NCI-H1048 (cell line): Measurements from ENCODE around the gene POU4F2.

Source experiments
- DNase-seq: peaks from one replicate; lab custom pipeline; 2025; lab: John Stamatoyannopoulos, UW

Gene POU4F2, protein sequence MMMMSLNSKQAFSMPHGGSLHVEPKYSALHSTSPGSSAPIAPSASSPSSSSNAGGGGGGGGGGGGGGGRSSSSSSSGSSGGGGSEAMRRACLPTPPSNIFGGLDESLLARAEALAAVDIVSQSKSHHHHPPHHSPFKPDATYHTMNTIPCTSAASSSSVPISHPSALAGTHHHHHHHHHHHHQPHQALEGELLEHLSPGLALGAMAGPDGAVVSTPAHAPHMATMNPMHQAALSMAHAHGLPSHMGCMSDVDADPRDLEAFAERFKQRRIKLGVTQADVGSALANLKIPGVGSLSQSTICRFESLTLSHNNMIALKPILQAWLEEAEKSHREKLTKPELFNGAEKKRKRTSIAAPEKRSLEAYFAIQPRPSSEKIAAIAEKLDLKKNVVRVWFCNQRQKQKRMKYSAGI

DNA sequence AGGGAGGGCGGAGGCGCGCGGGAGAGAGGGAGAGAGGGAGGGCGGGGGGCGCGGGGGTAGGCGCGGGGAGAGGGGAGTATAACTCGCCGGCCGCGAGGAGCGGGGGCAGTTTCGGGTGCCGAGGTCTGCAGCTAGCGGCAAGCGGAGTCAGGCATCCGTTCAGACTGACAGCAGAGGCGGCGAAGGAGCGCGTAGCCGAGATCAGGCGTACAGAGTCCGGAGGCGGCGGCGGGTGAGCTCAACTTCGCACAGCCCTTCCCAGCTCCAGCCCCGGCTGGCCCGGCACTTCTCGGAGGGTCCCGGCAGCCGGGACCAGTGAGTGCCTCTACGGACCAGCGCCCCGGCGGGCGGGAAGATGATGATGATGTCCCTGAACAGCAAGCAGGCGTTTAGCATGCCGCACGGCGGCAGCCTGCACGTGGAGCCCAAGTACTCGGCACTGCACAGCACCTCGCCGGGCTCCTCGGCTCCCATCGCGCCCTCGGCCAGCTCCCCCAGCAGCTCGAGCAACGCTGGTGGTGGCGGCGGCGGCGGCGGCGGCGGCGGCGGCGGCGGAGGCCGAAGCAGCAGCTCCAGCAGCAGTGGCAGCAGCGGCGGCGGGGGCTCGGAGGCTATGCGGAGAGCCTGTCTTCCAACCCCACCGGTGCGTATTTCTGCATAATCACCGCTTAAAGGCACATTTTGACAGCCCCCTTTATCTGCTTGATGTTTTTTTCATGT is at the start of gene POU4F2:
Gene POU4F2, plus strand, starts transcription at position 108 of the 720 bp plus-strand sequence. Its CDS starts 248 bp downstream, at position 356.
- no peak for DNase-seq

DNA sequence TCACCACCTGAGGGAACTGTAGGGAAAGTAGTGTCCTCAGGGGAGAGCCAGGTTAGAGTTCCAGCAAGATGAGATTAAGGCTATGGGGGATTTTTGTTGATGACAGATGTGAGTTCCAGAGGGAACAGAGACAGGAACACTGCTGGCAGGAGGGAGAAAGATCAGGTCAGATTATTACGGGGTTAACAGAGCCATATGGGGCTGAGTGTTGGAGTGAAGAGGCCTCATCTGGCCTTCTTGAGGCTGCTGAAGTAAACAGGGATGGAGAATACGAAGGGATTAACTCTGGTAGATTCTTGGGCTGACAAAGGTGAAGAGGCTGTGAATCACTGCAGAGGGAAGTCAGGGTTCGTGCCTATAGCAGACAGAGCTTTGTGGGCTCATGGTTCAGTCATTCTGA is 47.9 kb upstream of the POU4F2 start:
- DNase-seq: no peak

GRCh38 chr4:146592019-146592418 is 46.7 kb upstream of the POU4F2 start:
- no peak for DNase-seq

DNA sequence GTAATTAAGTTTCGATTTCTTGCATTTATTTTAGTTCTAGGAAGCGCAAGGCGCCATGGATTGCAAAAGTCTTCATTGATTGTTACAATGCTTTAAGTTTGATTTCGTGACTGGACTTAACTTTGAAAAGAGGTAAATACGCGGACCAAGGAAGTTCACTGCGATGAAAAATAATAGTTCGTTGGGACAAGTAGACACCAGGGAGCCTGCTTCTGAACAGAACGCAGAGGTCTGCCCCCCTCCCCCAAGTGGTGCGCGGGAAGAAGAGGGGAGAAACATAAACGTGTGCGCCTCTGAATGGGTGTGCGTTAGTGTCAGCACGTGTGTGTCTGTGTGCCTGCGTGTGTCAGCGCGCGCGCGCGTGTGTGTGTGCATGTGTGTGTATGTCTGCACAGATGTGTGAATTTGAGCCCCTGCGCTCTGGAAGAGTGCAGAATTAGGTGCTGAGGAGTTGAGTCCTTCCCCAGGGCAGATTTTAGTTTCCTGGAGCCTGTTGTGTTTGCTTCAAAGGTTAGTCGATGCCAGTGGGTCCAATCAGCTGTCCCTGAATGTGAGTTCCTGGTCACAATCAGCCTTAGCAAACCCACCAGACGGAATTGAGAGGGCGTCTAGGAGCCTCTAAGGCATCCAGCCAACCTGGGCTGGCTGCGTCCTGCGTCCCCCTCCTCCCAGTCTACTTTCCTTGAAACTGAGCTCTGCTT is 5.8 kb upstream of the POU4F2 start:
- no peak for DNase-seq

GRCh38 chr4:146633471-146633800 is 5.3 kb upstream of the POU4F2 start:
- DNase-seq: no peak

DNA sequence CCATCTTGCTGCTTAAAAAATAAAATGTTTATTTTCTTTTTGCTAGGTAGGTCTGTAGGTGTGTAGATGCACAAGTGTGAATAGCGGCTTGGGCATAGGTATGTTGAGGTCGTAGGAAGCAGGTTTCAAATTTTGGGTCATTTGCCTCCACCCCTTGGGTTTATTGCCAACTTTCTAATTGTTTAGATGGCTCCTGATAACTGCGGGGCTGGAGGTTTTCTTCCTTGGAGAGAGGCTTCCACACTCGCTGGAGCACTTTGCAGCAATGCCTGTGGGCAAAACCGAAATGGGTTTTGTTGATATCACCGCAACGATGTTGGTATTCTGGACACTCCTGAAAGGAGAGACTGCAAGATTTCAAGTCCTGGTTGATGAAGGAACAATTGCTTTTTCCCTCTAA is 3.9 kb upstream of the POU4F2 start:
- no peak for DNase-seq

DNA sequence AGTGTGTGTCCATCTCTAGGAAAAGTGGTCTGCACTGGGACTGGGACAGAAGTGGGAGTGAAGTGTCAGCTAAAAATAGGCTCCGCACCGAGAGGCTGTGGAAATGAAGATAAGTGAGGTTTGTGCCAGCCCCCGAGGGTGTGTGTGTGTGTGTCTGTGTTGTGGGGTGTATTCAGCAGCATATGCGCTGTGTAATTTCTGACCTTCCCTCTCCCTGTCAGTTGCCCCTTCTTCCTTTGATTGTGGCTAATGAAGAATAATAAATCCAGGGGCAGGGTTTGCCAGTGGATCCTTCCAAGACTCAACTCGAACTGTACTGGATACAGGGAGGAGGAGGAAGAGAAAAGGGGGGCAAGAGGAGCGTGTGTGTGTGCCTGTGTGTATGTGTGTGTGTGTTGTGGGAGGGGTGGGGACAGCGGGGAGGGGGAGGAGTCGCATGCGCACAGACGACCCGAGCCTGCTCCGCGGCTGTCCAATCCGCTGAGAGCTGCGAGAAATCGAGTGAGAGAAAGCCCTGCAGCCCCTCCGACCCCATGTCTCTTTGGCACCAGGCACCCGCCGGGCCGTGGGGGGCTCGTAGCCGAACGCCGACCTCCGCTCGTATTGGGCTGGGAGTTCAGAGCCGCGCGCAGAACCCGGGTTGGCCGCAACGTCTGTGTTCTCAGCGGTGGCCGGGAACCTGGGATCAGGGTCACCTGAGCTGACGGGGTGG is 916 bp upstream of the POU4F2 start:
- no peak for DNase-seq

DNA sequence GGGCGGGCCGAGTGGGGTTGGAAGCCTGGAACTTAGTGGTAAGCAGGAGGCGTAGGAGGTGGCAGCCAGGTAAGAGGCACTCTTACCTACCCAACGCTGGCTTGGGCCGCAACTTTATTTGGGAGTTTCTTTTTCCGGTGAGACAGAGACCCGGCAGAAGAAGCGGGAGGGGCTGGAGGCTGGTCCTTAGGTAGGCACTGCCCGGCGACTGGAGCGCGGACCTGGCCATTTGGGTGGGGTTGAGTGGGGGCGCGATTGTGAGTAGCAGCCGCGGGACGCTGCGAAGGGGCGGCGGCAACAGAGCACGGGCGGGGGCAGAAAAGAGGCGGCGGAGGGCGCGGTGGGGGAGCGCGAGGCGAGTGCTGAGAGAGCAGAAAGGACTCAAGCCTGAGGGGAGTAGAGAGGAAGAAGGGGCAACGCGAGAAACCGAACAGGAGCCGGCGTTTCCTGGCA is 334 bp upstream of the POU4F2 start:
- no peak for DNase-seq

- no peak for DNase-seq
These were observed 826 bp downstream of the POU4F2 start for GRCh38 chr4:146639506-146639932.

DNA sequence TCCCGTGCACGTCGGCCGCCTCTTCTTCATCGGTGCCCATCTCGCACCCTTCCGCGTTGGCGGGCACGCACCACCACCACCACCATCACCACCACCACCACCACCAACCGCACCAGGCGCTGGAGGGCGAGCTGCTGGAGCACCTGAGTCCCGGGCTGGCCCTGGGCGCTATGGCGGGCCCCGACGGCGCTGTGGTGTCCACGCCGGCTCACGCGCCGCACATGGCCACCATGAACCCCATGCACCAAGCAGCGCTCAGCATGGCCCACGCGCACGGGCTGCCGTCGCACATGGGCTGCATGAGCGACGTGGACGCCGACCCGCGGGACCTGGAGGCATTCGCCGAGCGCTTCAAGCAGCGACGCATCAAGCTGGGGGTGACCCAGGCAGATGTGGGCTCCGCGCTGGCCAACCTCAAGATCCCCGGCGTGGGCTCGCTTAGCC is 1.4 kb downstream of the POU4F2 start:
- no peak for DNase-seq

DNA sequence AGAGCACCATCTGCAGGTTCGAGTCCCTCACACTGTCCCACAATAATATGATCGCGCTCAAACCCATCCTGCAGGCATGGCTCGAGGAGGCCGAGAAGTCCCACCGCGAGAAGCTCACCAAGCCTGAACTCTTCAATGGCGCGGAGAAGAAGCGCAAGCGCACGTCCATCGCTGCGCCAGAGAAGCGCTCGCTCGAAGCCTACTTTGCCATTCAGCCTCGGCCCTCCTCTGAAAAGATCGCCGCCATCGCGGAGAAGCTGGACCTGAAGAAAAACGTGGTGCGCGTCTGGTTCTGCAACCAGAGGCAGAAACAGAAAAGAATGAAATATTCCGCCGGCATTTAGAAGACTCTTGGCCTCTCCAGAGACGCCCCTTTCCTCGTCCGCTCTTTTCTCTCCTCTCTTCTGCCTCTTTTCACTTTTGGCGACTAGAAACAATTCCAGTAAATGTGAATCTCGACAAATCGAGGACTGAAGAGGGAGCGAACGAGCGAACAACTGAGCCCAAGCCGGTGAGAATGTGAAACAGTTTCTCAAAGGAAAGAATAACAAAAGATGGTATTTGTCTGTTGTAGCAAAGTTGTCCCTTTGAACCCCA is 1.9 kb downstream of the POU4F2 start:
- DNase-seq: no peak

- DNase-seq: no peak
These were observed 3.1 kb downstream of the POU4F2 start for GRCh38 chr4:146641762-146642161.

DNA sequence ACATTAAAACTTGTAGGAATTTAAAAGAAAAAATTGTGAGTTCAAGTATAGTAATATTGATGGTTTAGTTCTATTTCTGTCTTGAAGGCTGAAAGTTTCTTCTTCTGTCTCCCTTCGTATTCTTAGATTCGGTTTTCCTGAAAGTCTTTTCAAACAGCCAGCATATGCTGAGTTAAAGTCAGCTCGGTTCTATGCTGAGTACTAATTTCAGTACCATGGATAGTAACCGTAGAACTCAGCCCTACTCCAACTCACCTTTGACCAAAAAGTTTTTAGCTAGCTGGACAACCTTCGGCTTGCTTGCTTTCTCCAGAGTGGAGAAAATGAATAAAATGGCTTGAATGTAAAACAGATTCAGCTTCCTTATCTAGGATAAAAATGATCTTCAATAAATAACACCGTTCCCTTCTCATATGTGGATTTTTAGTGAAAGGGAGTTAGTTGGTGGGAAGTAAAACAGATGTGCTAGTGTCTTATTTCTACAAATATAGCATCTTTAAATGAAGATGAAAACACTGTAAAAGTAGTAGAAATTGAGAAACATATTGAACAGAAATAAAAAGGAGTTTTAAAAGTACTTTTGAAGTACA is 5.2 kb downstream of the POU4F2 start:
- no peak for DNase-seq

DNA sequence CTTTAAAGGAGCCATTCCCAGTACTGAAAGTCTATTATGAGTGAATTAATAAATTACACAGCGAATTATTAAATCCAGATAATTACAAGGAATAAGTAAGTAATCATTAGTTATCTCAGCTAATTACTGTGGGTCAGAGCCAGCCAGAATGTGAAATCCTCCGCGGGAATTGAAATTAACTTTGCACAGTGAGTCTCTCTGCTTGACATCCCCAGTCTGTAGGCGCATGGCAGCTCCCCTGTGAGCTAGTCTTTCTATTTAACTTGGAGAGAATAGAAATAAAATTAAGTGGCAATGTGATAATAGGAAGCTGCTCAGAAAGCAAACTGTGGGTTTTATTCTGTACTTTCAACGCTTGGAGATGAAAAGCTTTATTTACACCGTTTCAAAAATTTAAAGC is 7.2 kb downstream of the POU4F2 start:
- DNase-seq: no peak

DNA sequence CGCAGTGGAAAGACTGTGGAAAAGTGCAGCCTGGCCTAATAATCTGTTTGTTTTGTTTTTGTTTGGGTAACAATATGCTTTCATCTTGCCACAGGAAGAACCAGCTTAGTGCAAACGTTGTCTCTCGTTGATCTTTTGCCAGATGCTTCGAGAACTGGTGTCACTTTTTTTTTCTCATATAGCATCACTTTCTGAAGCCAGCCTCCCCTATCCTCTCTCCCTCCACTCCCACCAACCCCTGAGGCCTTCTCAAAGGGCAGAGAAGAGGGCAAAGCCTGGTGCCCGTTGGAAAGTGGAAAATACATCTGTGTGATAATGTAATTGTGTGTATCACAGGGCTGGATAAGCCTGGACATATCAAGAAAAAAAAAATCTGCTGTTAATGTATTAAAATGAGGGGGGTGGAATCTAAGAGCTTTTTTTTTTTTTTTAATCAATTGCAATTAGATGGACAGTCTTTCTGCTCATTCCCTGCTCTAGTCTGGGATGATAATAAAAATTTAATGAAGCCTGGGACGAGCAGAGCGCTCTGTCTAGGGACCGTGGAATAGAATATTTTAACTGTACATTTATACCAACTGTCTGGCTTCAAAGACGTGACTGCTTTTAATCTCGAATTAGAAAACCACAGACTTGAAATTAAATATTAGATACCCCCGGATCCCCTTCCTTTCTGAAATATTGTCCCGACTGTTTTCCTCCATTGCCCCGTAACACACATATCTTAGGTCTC is 8.1 kb downstream of the POU4F2 start:
- DNase-seq: no peak

- DNase-seq: no peak
These were observed 9.1 kb downstream of the POU4F2 start for GRCh38 chr4:146647615-146648460.

GRCh38 chr4:146648461-146648783 is 9.7 kb downstream of the POU4F2 start:
- DNase-seq: no peak

- no peak for DNase-seq
These were observed 10.5 kb downstream of the POU4F2 start for GRCh38 chr4:146649232-146649631.

GRCh38 chr4:146650034-146650433 is 11.3 kb downstream of the POU4F2 start:
- DNase-seq: no peak
